Right cardiac atrium (tissue), 5 donors: ENCODE results near the gene ECE1. TPM values are rescaled to one million over a fixed set of nuclear protein-coding genes. Genes with fewer than 3 reads are reported as not detected.
"Not testable (repeated sequence)": the region's sequence is repeated elsewhere in the genome, so short reads cannot be mapped to it uniquely, and the experiment has no call there.

Experiments used
- ATAC-seq, 2 donors: fragments of 200-7000 bp; cut with Tn5 transposase; one replicate each; pipeline versions ENCODE4 v1.8.0 to v1.9.1; 2020; ENCODE audit warnings: moderate library complexity in 2 of 2, mild to moderate bottlenecking in 1 of 2
- DNase-seq, 3 donors: peaks; one replicate each; pipeline ENCODE4 v3.0.0-alpha.2; 2020
- H3K27ac ChIP-seq: one replicate; pipeline ENCODE4 v1.5.1; 2013; ENCODE audit warnings: mild to moderate bottlenecking, low read length, control low read depth, moderate library complexity
- H3K27me3 ChIP-seq: one replicate; pipeline ENCODE4 v1.6.1; 2013; ENCODE audit not compliant: control insufficient read depth, insufficient read depth
- H3K4me1 ChIP-seq: one replicate; pipeline ENCODE4 v1.6.1; 2013; ENCODE audit warnings: low read length; ENCODE audit not compliant: control insufficient read depth, insufficient read depth
- H3K4me3 ChIP-seq: one replicate; pipeline ENCODE4 v1.5.1; 2013; ENCODE audit warnings: low read length, control low read depth
- H3K9me3 ChIP-seq: one replicate; pipeline ENCODE4 v1.6.1; 2013; ENCODE audit warnings: low read length; ENCODE audit not compliant: control insufficient read depth
- WGBS: extraction: QIAGEN DNeasy Blood & Tissue Kit; methylation state at CpG from one replicate; pipeline ENCODE4 v1.1.7; 2013; 5-methylcytosine and 5-hydroxymethylcytosine counted together
- intact Hi-C, 4 donors: fragments of 100-400 bp; cut with DNase I; formaldehyde crosslinking; loops; one replicate each; pipeline versions ENCODE4 v1.11.0 to v1.14.0; 2022 to 2023
- polyA plus RNA-seq: library from polyadenylated mRNA; stranded (reverse); fragments of 200-250 nt; gene quantifications from one replicate; pipeline ENCODE4 v1.2.3, GENCODE V29; 2013
- total RNA-seq, 4 donors: library from RNA; stranded (reverse); fragmentation: NEBNext Ultra II Directional; extraction: Animal tissue kit (Norgen Biotek cat#: 25700); gene quantifications; one replicate each; pipeline ENCODE4 v1.2.1, GENCODE V29; 2021
- donor health status: healthy with polysubstance abuse.
- donor health status: DM: no; HTN: yes; CAD: no.
- donor health status: DM: no; HTN: no; CAD: no.
- donor health status: DM: no; HTN: yes; CAD: no; lungs with severe emphysema.
- donor health status: DM: yes; HTN: yes; CAD: no.

Gene ECE1
- total and polyA plus RNA-seq, 5 donors, result 76.2 to 158 (median 110) TPM

GRCh38 chr1:21175670-21176581 is 114.3 kb downstream of the ECE1 start:
- Histone ChIP-seq H3K4me3 (peak overlapping the region; percentile 97), H3K27ac (peak overlapping the region; percentile 76), H3K9me3 (no peaks in the 10 kb centered on the region), H3K4me1 (peaks cover 2% of the 10 kb centered on the region), H3K27me3 (no peaks in the 10 kb centered on the region)
- under 1% methylated on average over 66 of the region's 69 CpGs for WGBS
- intact Hi-C loops, result no loop called here
- peak; percentile 37 to 78 (median 77) for DNase-seq
- ATAC-seq, result peak in 1 of 2 donors; percentile 22

GRCh38 chr1:21175324-21175669 is 115.0 kb downstream of the ECE1 start:
- intact Hi-C loops, result no loop called here
- peak in 1 of 2 donors; percentile 15 for ATAC-seq
- WGBS, result 1% methylated on average over 6 of the region's 6 CpGs

GRCh38 chr1:21174654-21175323 is 115.5 kb downstream of the ECE1 start:
- ATAC-seq (no peak), DNase-seq (no peak)
- Histone ChIP-seq H3K27ac (no peak overlapping the region), H3K9me3 (no peaks in the 10 kb centered on the region), H3K4me1 (peaks cover 2% of the 10 kb centered on the region), H3K27me3 (no peaks in the 10 kb centered on the region), H3K4me3 (peak overlapping the region; percentile 97)
- intact Hi-C loops, result no loop called here
- 11% methylated on average over 12 of the region's 12 CpGs for WGBS

More at GRCh38 chr1:21175324-21175669, 115.0 kb downstream of the ECE1 start:
- Histone ChIP-seq H3K9me3 (no peaks in the 10 kb centered on the region), H3K4me3 (peak overlapping the region; percentile 97), H3K4me1 (peaks cover 2% of the 10 kb centered on the region), H3K27me3 (no peaks in the 10 kb centered on the region), H3K27ac (peak overlapping the region; percentile 32)
- peak; percentile 44 to 78 (median 64) for DNase-seq

- ATAC-seq, result no peak
- peak overlapping the region; percentile 97 for H3K4me3 ChIP-seq
Observed at GRCh38 chr1:21174230-21174629, 116.0 kb downstream of the ECE1 start.

GRCh38 chr1:21173096-21173495 is 117.2 kb downstream of the ECE1 start:
- 92% methylated on average over 12 of the region's 12 CpGs for WGBS
- H3K4me1 ChIP-seq, H3K27me3 ChIP-seq, H3K9me3 ChIP-seq, intact Hi-C loops, H3K27ac ChIP-seq, DNase-seq, H3K4me3 ChIP-seq, ATAC-seq: not testable (repeated sequence)

More at GRCh38 chr1:21174230-21174629, 116.0 kb downstream of the ECE1 start:
- intact Hi-C loops, result no loop called here
- Histone ChIP-seq H3K27me3 (no peaks in the 10 kb centered on the region), H3K9me3 (no peaks in the 10 kb centered on the region), H3K27ac (no peak overlapping the region), H3K4me1 (peaks cover 2% of the 10 kb centered on the region)
- WGBS, result 56% methylated on average over 2 of the region's 2 CpGs
- no peak for DNase-seq

- H3K27me3 ChIP-seq, ATAC-seq, H3K9me3 ChIP-seq, DNase-seq, H3K27ac ChIP-seq, intact Hi-C loops, H3K4me1 ChIP-seq, H3K4me3 ChIP-seq: not testable (repeated sequence)
- WGBS, result 19% methylated on average over 4 of the region's 4 CpGs
Observed at GRCh38 chr1:21170837-21171236, 119.4 kb downstream of the ECE1 start.

GRCh38 chr1:21168444-21168843 is 121.8 kb downstream of the ECE1 start:
- no peak overlapping the region for H3K27ac ChIP-seq
- no peaks in the 10 kb centered on the region for H3K9me3 ChIP-seq
- over 99% methylated on average over 2 of the region's 2 CpGs for WGBS
- H3K27me3 ChIP-seq, result no peaks in the 10 kb centered on the region
- intact Hi-C loops, result no loop called here
- H3K4me1 ChIP-seq, result peaks cover 2% of the 10 kb centered on the region
- ATAC-seq (no peak), DNase-seq (no peak)
- no peak overlapping the region for H3K4me3 ChIP-seq

Other genes starting within 250 kb of the ECE1 start
- 10 to 100 TPM; 36.3 to 48.5 (median 43.6) TPM for gene EIF4G3, start 113.6 kb downstream of the ECE1 start, total RNA-seq
- 17.9 TPM for gene EIF4G3, start 113.6 kb downstream of the ECE1 start, polyA plus RNA-seq
- gene NBPF3, start 149.7 kb upstream of the ECE1 start, total RNA-seq, result 1 to 10 TPM; 3.4 to 7.9 (median 5.8) TPM
- gene NBPF3, start 149.7 kb upstream of the ECE1 start, polyA plus RNA-seq, result 1.9 TPM
- 10 to 100 TPM; 10.1 to 32.1 (median 15.9) TPM for gene ALPL, start 219.0 kb upstream of the ECE1 start, total RNA-seq
- 14.1 TPM for gene ALPL, start 219.0 kb upstream of the ECE1 start, polyA plus RNA-seq